A673 (cell line): ENCODE results near the gene PCSK6. TPM values are rescaled to one million over a fixed set of nuclear protein-coding genes. Genes with fewer than 3 reads are reported as not detected.

Experiments used
- BruUV-seq: library from RNA; stranded (reverse); fragments of 400-500 nt; replicated peaks from 2 replicates; lab custom pipeline; 2021; lab: Mats Ljungman, UMichigan
- CTCF ChIA-PET: fragments of 300-600 bp; sonication (Branson Sonifier 250); formaldehyde crosslinking; loops from one replicate; lab custom pipeline; 2022; ENCODE audit warnings: antibody characterized with exemption; lab: Charles Lee
- POLR2A ChIA-PET: fragments of 300-600 bp; sonication (Branson Sonifier 250); formaldehyde crosslinking; loops from one replicate; lab custom pipeline; 2022; ENCODE audit warnings: antibody characterized with exemption; ENCODE audit not compliant: low non-redundant PET; lab: Charles Lee
- DNase-seq: peaks from one replicate; pipeline ENCODE4 v3.0.0-alpha.2; 2015; ENCODE audit warnings: low spot score
- H3K27ac ChIP-seq: fragments of 200-600 bp; sonication (generic); 2 replicates; pipeline ENCODE4 v1.5.1; 2016; ENCODE audit warnings: mixed run types, low read depth, mild to moderate bottlenecking, mixed read lengths, antibody characterized with exemption, low read length; ENCODE audit not compliant: poor library complexity, severe bottlenecking
- H3K27me3 ChIP-seq: fragments of 200-600 bp; sonication (generic); replicated peaks from 2 replicates; pipeline ENCODE4 v1.6.1; 2017; ENCODE audit warnings: mixed run types, low read depth, mild to moderate bottlenecking, mixed read lengths, antibody characterized with exemption, low read length; ENCODE audit not compliant: insufficient read depth, poor library complexity
- H3K36me3 ChIP-seq: fragments of 200-600 bp; sonication (generic); 2 replicates; pipeline ENCODE4 v1.6.1; 2016; ENCODE audit warnings: mixed run types, mild to moderate bottlenecking, mixed read lengths, antibody characterized with exemption, low read length; ENCODE audit not compliant: insufficient read depth, poor library complexity, severe bottlenecking
- H3K4me1 ChIP-seq: fragments of 200-600 bp; sonication (generic); 2 replicates; pipeline ENCODE4 v1.6.1; 2017; ENCODE audit warnings: mixed run types, mild to moderate bottlenecking, mixed read lengths, antibody characterized with exemption, low read length; ENCODE audit not compliant: insufficient read depth, poor library complexity, severe bottlenecking
- H3K4me3 ChIP-seq: fragments of 200-600 bp; sonication (generic); 2 replicates; pipeline ENCODE4 v1.5.1; 2016; ENCODE audit warnings: low read depth, mixed run types, mild to moderate bottlenecking, mixed read lengths, low read length; ENCODE audit not compliant: poor library complexity, severe bottlenecking
- H3K9me3 ChIP-seq: fragments of 200-600 bp; sonication (generic); 2 replicates; pipeline ENCODE4 v1.6.1; 2016; ENCODE audit warnings: mixed run types, low read depth, mild to moderate bottlenecking, mixed read lengths, antibody characterized with exemption, low read length; ENCODE audit not compliant: poor library complexity, severe bottlenecking
- EZH2 ChIP-seq: fragments of 200-600 bp; sonication (generic); IDR thresholded peaks from 2 replicates; pipeline ENCODE4 v1.6.1; 2017; ENCODE audit warnings: borderline replicate concordance, low read depth, mild to moderate bottlenecking, mixed read lengths, antibody characterized with exemption, low read length; ENCODE audit not compliant: poor library complexity, severe bottlenecking
- intact Hi-C: fragments of 100-400 bp; cut with micrococcal nuclease; formaldehyde crosslinking; loops from one replicate; pipeline ENCODE4 v1.10.0; 2022; ENCODE audit not compliant: unreplicated experiment
- total RNA-seq: library from RNA; stranded (reverse); gene quantifications from 2 replicates; pipeline ENCODE4 v1.2.3, GENCODE V29; 2021
- TF ChIP-seq, protein P1 (sequence below): fragments of 300-800, 200-600 bp; sonication (generic); conservative IDR thresholded peaks from 2 replicates; pipeline ENCODE4 v1.5.1; 2017; ENCODE audit warnings: low read depth, mild to moderate bottlenecking, antibody characterized with exemption, low read length, moderate library complexity, mixed read lengths

The PCSK6 gene
- total RNA-seq, 1 experiment from 2014 or later: 2.6 TPM

GRCh38 chr15:101361418-101361817 lies 128.1 kb downstream of the PCSK6 start:
- no peaks in the 10 kb centered on the region for H3K9me3 ChIP-seq
- intact Hi-C loops: no loop called here
- no peaks in the 10 kb centered on the region for H3K27me3 ChIP-seq
- no peaks in the 10 kb centered on the region for H3K36me3 ChIP-seq
- H3K27ac ChIP-seq: no peak overlapping the region
- TF ChIP-seq EZH2: no peak
- TF ChIP-seq, protein P1, sequence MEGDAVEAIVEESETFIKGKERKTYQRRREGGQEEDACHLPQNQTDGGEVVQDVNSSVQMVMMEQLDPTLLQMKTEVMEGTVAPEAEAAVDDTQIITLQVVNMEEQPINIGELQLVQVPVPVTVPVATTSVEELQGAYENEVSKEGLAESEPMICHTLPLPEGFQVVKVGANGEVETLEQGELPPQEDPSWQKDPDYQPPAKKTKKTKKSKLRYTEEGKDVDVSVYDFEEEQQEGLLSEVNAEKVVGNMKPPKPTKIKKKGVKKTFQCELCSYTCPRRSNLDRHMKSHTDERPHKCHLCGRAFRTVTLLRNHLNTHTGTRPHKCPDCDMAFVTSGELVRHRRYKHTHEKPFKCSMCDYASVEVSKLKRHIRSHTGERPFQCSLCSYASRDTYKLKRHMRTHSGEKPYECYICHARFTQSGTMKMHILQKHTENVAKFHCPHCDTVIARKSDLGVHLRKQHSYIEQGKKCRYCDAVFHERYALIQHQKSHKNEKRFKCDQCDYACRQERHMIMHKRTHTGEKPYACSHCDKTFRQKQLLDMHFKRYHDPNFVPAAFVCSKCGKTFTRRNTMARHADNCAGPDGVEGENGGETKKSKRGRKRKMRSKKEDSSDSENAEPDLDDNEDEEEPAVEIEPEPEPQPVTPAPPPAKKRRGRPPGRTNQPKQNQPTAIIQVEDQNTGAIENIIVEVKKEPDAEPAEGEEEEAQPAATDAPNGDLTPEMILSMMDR: no peak
- no peak overlapping the region for H3K4me3 ChIP-seq
- DNase-seq: peak; percentile 37
- no peaks in the 10 kb centered on the region for H3K4me1 ChIP-seq
- ChIA-PET CTCF (no interaction called here), POLR2A (no interaction called here)
- BruUV-seq: no TSS peak

- H3K27me3 ChIP-seq: no peaks in the 10 kb centered on the region
- intact Hi-C loops: no loop called here
- no peaks in the 10 kb centered on the region for H3K9me3 ChIP-seq
- DNase-seq: no peak
- no peaks in the 10 kb centered on the region for H3K36me3 ChIP-seq
- POLR2A ChIA-PET: no interaction called here
- CTCF ChIA-PET: no interaction called here
- no peak overlapping the region for H3K27ac ChIP-seq
- TF ChIP-seq EZH2: no peak
- TF ChIP-seq, protein P1: no peak
- H3K4me3 ChIP-seq: no peak overlapping the region
- BruUV-seq: no TSS peak
- no peaks in the 10 kb centered on the region for H3K4me1 ChIP-seq
Measured at GRCh38 chr15:101359365-101359947, 130.1 kb downstream of the PCSK6 start.

- CTCF ChIA-PET: no interaction called here
Measured at GRCh38 chr15:101358895-101359294, 130.6 kb downstream of the PCSK6 start.

More at GRCh38 chr15:101358895-101359294, 130.6 kb downstream of the PCSK6 start:
- H3K27ac ChIP-seq: no peak overlapping the region
- H3K4me3 ChIP-seq: no peak overlapping the region
- intact Hi-C loops: no loop called here
- no TSS peak for BruUV-seq
- no peaks in the 10 kb centered on the region for H3K36me3 ChIP-seq
- DNase-seq: no peak
- H3K4me1 ChIP-seq: no peaks in the 10 kb centered on the region
- H3K9me3 ChIP-seq: no peaks in the 10 kb centered on the region
- POLR2A ChIA-PET: no interaction called here
- TF ChIP-seq, protein P1: no peak
- TF ChIP-seq EZH2: no peak
- no peaks in the 10 kb centered on the region for H3K27me3 ChIP-seq
